Endodermal cell (in vitro differentiated cells): ENCODE results near the gene COL4A4. TPM values are rescaled to one million over a fixed set of nuclear protein-coding genes. Genes with fewer than 3 reads are reported as not detected.
A peak's percentile ranks its signal among the peaks of the same experiment; 100 is the strongest.

Source experiments
- DNase-seq: peaks from one replicate; pipeline ENCODE4 v3.0.0-alpha.2; 2017
- H3K27ac ChIP-seq: 2 replicates; pipeline ENCODE4 v1.5.1; 2013; ENCODE audit warnings: mild to moderate bottlenecking, low read depth, low read length, moderate library complexity
- H3K27me3 ChIP-seq: 2 replicates; pipeline ENCODE4 v1.6.1; 2013; ENCODE audit warnings: mild to moderate bottlenecking, low read length, moderate library complexity; ENCODE audit not compliant: insufficient read depth, control insufficient read depth, poor library complexity, severe bottlenecking
- H3K36me3 ChIP-seq: 2 replicates; pipeline ENCODE4 v1.7.0; 2013; ENCODE audit warnings: mild to moderate bottlenecking, low read length, moderate library complexity; ENCODE audit not compliant: control insufficient read depth, insufficient read depth
- H3K4me1 ChIP-seq: one replicate; pipeline ENCODE4 v1.7.0; 2013; ENCODE audit warnings: low read length; ENCODE audit not compliant: control insufficient read depth, insufficient read depth
- H3K4me3 ChIP-seq: 2 replicates; pipeline ENCODE4 v1.5.1; 2013; ENCODE audit warnings: mild to moderate bottlenecking, low read length, moderate library complexity
- H3K9ac ChIP-seq: 2 replicates; pipeline ENCODE4 v1.6.1; 2013; ENCODE audit warnings: mild to moderate bottlenecking, low read length, moderate library complexity; ENCODE audit not compliant: poor library complexity, severe bottlenecking; ENCODE audit errors: extremely low read depth
- H3K9me3 ChIP-seq: 2 replicates; pipeline ENCODE4 v1.6.1; 2013; ENCODE audit warnings: mild to moderate bottlenecking, low read length, moderate library complexity; ENCODE audit not compliant: control insufficient read depth
- H3K27ac Mint-ChIP-seq: 2 replicates; pipeline ENCODE4 v1.8.0; 2020; ENCODE audit warnings: mixed read lengths
- H3K27me3 Mint-ChIP-seq: 2 replicates; pipeline ENCODE4 v1.8.0; 2021; ENCODE audit warnings: mild to moderate bottlenecking, mixed read lengths; ENCODE audit not compliant: insufficient read depth
- H3K36me3 Mint-ChIP-seq: 2 replicates; pipeline ENCODE4 v1.8.0; 2020; ENCODE audit warnings: low read depth, mixed read lengths
- H3K4me1 Mint-ChIP-seq: 2 replicates; pipeline ENCODE4 v1.8.0; 2020; ENCODE audit warnings: mixed read lengths
- H3K4me3 Mint-ChIP-seq: 2 replicates; pipeline ENCODE4 v1.8.0; 2020; ENCODE audit warnings: mild to moderate bottlenecking, moderate library complexity, mixed read lengths
- H3K9me3 Mint-ChIP-seq: 2 replicates; pipeline ENCODE4 v1.8.0; 2020; ENCODE audit warnings: mild to moderate bottlenecking, mixed read lengths
- CTCF ChIP-seq: fragments of 200-600 bp; sonication (generic); conservative IDR thresholded peaks from 2 replicates; pipeline ENCODE4 v1.5.0; 2021; ENCODE audit warnings: antibody characterized with exemption, mild to moderate bottlenecking
- WGBS, 2 experiments: methylation state at CpG; one replicate each; pipeline versions ENCODE4 v1.1.5 to v1.1.7; 2013; ENCODE audit warnings: missing lambda C conversion rate in 2 of 2, mixed read lengths in 1 of 2; ENCODE audit not compliant: insufficient coverage in 1 of 2, insufficient read length in 1 of 2; 5-methylcytosine and 5-hydroxymethylcytosine counted together
- total RNA-seq, 2 donors: library from RNA; stranded (reverse); fragmentation: NEBNext Ultra II Directional in 1 of 2; extraction: Animal tissue kit (Norgen Biotek cat#: 25700) in 1 of 2; gene quantifications; 2 replicates in 1 of 2; 3 replicates in 1 of 2; pipeline ENCODE4 v1.2.1, GENCODE V29; 2021

Gene COL4A4
- total RNA-seq, 2 donors from 2014 or later: 2.2 to 2.9 TPM

DNA sequence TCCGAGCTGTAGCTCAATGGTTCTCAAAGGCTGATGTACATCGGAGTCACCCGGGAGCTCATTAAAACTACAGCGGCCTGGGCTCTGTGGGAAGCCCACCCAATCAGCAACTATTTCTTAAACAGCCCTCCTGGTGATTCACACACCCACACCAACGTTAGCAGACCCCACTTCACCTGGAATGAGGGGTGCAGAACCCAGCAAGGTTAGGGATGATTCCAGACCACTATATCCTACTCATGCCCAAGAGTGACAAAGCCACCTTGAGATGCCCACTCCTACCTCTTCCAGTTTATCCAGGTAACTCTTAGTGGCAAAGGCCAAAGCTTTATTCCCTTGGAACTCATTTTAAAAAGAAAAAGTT, 178.4 kb downstream of the COL4A4 start:
- no peak overlapping the region for H3K9ac ChIP-seq
- H3K36me3 Mint-ChIP-seq: peaks cover 3% of the 10 kb centered on the region
- no peak for DNase-seq
- no peaks in the 10 kb centered on the region for H3K27me3 Mint-ChIP-seq
- peaks cover 9% of the 10 kb centered on the region for H3K4me1 ChIP-seq
- no peak overlapping the region for H3K27ac Mint-ChIP-seq
- no peaks in the 10 kb centered on the region for H3K9me3 Mint-ChIP-seq
- no peak overlapping the region for H3K4me3 Mint-ChIP-seq
- 76 to 100% methylated on average over 1 to 5 of the region's 5 CpGs for WGBS, 2 experiments
- H3K36me3 ChIP-seq: no peaks in the 10 kb centered on the region
- peak; percentile 9 for TF ChIP-seq CTCF
- no peaks in the 10 kb centered on the region for H3K27me3 ChIP-seq
- H3K27ac ChIP-seq: no peak overlapping the region
- H3K4me3 ChIP-seq: no peak overlapping the region
- H3K4me1 Mint-ChIP-seq: peaks cover 25% of the 10 kb centered on the region
- H3K9me3 ChIP-seq: no peaks in the 10 kb centered on the region

- Histone ChIP-seq H3K36me3 (no peaks in the 10 kb centered on the region), H3K9me3 (no peaks in the 10 kb centered on the region), H3K27me3 (no peaks in the 10 kb centered on the region), H3K27ac (no peak overlapping the region), H3K9ac (no peak overlapping the region), H3K4me3 (no peak overlapping the region), H3K4me1 (peaks cover 9% of the 10 kb centered on the region)
- no peak overlapping the region for H3K27ac Mint-ChIP-seq
- peak; percentile 79 for TF ChIP-seq CTCF
- DNase-seq: peak; percentile 69
- H3K4me1 Mint-ChIP-seq: peaks cover 25% of the 10 kb centered on the region
- no peaks in the 10 kb centered on the region for H3K9me3 Mint-ChIP-seq
- peaks cover 2% of the 10 kb centered on the region for H3K36me3 Mint-ChIP-seq
- H3K27me3 Mint-ChIP-seq: no peaks in the 10 kb centered on the region
- H3K4me3 Mint-ChIP-seq: no peak overlapping the region
- WGBS, 2 experiments: 55 to 68% methylated on average over 7 to 8 of the region's 8 CpGs
Measured at GRCh38 chr2:226984750-226985582, 179.0 kb downstream of the COL4A4 start.

GRCh38 chr2:226983895-226984749, 179.9 kb downstream of the COL4A4 start:
- H3K27ac Mint-ChIP-seq: peak overlapping the region; percentile 28
- H3K4me3 Mint-ChIP-seq: no peak overlapping the region
- DNase-seq: no peak
- H3K36me3 Mint-ChIP-seq: peaks cover 2% of the 10 kb centered on the region
- H3K27ac ChIP-seq: no peak overlapping the region
- H3K27me3 ChIP-seq: no peaks in the 10 kb centered on the region
- H3K36me3 ChIP-seq: no peaks in the 10 kb centered on the region
- TF ChIP-seq CTCF: no peak
- H3K9ac ChIP-seq: no peak overlapping the region
- no peak overlapping the region for H3K4me3 ChIP-seq
- 90 to 93% methylated on average over 7 to 12 of the region's 12 CpGs for WGBS, 2 experiments
- no peaks in the 10 kb centered on the region for H3K9me3 Mint-ChIP-seq
- no peaks in the 10 kb centered on the region for H3K9me3 ChIP-seq
- no peaks in the 10 kb centered on the region for H3K27me3 Mint-ChIP-seq
- peaks cover 9% of the 10 kb centered on the region for H3K4me1 ChIP-seq
- peaks cover 25% of the 10 kb centered on the region for H3K4me1 Mint-ChIP-seq
